ENCODE measurements around the gene MAML3.

MAML3 gene

DNA sequence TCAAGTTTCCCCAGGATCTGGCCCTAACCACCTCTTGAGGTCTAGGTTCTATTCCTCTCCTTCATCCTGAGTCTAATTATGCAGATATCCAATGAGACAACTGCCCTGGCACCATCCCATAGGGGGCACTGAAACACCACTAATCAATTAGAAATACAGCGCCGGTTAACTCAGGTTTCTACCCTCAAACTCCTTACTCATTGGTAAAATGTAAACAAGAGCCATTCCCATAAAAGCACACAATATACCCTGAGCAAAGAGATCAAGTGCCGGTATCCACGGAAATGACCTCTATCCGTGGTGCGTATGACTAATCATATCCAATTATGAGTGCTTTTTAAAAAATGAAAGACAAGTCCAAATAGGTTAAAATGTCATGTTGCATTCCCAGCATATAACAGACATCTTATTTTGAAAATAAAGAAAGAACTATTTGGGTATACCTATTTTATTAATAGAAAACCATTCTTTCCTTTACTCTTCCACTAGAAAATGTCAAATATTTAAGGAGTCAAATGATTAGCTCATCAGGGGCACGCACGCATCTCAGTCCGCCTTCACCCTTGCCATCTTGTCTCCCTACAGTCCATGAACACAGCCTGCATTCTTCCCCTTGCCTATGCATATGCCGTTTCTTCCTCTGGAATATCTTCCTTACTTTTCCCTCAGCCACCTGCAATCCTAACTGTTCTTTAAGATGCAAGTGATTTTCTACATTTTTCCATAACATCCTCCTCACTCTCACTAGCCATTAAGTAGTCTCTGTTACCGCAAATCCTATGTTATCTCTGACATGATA, 141.1 kb downstream of the MAML3 start:
- peak; percentile 4 to 35 (median 28) for DNase-seq (ENCODE audit: low read depth in 3 of 3, low spot score in 1 of 3)

DNA sequence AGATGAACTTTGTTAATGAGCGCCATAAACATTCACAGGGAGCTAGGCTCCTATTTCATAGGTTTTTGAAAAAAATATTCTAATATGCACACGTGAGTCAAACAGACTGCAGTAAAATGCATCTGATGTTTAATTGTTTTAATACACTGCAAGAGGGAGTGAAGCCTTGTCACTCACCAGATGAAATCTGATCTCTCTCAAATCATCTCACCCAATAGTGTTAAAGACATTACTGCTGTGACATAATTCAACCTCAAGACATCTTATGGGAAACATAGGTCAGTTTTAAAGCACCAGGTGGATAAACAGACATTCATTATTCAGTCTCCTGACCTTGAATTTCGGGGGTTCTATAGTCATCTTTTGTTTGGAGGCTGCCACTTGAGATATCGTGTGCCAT, 148.3 kb downstream of the MAML3 start:
- DNase-seq (ENCODE audit: low read depth in 3 of 3, low spot score in 1 of 3) = no peak

DNA sequence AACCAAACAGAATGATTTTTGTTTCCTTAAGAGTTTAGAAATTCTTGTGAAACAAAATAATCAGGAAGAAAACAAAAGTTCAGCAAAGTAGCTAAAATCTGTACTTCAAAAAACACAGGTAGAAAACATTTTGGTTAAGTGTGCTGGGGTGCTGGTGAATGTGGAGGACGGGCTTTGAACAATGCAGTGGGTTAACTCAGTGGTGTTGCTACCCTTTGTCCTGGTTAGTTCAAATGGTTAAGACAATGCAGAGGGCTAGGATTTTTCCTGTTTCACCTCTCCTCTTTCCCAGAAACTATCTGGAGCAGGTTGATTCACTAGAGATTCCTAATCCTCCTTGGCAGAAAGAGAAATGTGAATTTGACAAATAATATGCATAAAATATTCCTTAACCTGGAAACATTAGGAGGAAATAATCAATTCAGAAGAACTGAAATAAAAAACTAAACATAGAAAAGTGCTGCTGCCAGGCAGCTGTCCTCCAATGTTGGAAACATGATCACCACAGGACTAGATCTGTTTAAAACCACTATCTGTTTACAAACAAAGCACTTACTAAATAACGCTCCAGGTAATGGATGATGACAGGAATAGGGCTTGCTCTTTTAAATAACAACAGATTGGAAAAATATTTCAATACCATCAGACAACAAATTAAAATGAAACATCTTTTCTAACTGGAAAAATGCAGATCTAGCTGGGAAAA, 148.9 kb downstream of the MAML3 start:
- no peak for DNase-seq (ENCODE audit: low read depth in 3 of 3, low spot score in 1 of 3)

DNA sequence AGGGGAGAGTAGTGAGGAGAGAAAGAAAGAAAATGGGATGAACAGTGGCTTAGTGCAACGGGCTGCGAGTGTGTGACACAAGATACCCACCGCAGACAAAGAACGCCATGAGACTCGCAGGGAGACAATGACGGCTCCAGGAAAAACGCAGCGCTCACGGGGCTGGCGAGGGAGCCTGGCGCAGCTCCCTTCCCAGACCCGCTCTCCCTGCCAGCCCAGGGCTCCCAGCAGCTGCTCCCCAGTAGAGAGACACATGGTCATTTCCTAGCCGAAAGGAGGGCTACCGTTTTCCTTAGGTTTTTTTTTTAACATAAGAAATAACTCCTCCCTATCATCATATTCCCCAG, 149.5 kb downstream of the MAML3 start:
- DNase-seq (ENCODE audit: low read depth in 3 of 3, low spot score in 1 of 3) = no peak

DNA sequence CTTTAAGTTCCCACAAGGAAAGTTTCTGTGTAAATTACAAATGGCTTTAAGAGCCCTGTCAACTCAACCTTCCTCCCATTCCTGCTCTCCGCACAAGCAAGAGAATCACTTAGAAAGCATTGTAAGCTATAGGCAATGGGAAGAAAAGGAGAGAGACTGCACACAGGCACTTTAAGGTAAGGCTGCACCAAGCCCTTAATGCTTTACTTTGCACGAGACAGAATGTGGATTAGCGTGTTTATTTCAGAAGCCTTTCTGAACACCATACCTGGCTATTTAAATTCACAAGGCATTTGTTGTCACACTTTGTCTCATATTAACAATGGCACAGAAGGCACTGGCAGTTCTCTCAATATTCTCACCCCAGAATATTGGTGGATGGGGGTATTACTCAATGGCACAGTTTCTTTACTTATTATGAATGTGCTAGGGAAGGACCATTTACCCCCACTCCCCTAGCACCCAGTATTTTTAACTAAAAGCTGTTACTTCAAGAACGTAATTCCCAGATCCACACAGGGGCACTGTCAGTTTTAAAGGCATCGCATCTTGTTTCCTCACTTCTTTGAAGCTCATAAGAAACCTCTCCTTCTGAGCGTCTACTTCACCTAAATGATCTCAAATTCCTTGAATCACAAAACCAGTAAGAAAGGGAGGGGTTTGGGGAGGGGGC, 150.0 kb downstream of the MAML3 start:
- no peak for DNase-seq (ENCODE audit: low read depth in 3 of 3, low spot score in 1 of 3)

DNA sequence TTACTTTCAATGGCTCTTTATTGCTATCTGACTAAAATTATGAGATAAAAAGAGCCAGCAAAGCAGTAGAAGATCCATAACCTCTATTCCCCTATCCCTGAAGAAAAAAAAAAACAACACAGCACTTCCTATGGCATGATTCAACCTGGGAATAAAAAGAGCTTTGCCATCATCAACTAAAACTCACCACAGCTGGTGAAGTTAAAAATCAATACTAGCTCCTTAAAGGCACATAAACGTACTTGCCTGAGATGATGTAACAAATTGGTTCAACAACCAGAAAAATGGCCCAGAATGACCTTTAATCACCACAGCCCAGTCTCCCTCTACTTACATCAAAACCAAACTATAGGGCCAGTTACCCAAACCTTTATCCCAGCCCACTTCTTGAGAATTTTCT, 153.8 kb downstream of the MAML3 start:
- no peak for DNase-seq (ENCODE audit: low read depth in 3 of 3, low spot score in 1 of 3)

DNA sequence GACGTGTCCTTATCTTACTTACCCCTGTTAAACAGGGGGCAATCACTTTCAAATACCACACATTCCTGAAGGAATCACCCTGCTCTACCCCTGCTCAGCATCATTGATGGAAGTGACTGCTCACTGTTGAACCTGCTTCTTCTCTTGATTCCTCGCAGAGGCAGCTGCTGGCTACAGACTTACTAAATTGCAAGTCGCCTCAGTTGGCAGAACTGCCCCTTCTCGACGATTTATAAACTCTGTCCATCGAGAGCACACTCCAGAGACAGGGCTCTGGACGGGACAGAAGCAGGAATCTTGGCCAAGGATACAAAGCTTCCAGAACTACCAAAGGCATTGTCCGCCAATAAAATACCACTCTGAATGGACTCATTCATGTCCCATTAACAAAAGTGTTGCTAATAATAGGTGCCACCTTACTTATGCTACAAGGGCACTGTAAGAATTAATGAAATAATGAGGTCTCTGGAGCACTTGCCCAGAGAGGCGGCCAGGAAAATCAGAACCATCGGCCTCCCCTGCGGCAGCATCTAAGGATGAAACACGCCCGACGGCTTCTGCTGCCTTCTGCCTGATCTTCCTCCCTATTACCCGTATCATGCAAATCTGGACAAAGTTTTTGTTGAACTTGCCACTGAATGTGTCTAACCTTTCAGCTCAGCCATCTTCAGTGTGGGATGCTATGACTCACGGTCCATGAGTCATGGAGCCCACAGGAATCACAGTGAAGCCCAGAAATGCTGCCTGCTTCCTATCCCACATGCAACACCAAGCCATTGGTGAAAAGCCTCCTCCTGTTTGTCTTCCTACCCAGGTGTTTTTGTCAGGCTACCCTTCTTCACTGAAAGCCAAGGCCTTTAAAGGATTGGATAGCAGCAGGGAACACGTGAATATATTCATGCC, 164.9 kb downstream of the MAML3 start:
- peak in 1 of 3 donors; percentile 8 for DNase-seq (ENCODE audit: low read depth in 3 of 3, low spot score in 1 of 3)

DNA sequence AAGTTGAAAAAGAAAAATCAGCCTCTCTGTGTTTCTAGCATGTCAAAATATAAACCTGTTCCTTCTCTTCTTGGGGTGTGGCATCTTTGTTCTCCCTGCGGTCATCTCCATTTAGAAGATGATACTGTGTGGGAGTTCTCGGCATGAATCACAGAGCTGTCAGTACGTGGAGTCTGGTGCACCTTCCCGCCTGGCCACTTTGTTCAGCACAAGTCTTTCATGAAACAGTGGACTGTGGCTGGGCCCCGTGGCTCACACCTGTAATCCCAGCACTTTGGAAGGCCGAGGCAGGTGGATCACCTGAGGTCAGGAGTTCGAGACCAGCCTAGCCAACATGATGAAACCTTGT, 166.5 kb downstream of the MAML3 start:
- no peak for DNase-seq (ENCODE audit: low read depth in 3 of 3, low spot score in 1 of 3)

DNA sequence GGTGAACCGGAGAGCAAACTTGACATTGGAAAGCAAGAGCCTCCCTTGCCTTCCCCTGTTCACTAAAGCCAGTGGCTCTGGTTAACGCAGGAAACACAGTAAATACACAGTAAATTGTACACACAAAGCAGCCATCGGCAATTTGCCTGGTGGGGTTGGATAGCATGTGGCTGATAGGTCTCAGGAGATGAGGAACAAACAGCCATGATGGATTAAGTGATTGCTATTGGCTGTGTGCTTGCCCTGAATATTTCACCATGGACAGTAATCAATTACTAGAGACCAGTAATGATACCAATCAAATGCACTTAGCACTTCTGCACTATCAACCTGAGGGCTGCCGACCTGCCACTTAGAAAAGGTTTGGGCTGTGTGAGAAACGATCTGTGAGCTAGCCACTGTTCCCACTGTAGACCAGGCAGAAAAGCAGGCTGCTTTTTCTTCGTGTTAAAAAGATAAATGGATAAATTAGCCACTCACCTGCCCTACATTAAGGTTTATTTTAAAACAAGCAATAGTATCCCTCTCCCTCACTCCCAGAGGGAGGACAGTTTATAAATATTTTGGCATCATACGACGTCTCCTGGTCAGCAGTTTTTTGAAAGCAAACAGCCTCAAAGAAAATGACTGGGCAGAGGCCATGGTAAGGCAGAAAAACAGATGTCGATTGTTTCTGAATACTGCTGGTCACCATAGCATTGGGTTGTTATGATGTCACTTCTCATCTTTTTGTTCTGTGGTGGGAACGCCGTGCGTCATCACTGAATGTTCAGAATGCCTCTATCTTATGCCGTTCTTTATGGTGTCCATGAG, 167.1 kb downstream of the MAML3 start:
- no peak for DNase-seq (ENCODE audit: low read depth in 3 of 3, low spot score in 1 of 3)

DNA sequence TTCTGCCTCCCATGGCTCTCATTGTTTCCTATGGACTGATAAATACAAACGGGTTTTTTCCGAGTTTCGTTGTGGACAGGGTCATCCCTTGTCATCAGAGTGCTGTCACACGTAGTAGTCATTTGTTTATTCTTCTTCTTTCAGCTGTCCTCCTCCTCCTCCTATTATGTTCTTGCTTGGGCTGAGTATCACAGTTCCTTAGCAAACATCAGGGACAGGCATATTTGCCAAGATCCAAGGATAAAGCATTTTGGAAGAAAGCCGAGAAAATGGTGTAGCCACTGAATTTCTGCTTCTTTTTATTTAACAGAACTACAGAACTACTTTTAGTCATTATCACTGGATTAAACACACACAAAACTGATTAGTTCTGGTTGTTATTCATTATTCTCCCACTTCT, 167.9 kb downstream of the MAML3 start:
- DNase-seq (ENCODE audit: low read depth in 3 of 3, low spot score in 1 of 3) = no peak

DNA sequence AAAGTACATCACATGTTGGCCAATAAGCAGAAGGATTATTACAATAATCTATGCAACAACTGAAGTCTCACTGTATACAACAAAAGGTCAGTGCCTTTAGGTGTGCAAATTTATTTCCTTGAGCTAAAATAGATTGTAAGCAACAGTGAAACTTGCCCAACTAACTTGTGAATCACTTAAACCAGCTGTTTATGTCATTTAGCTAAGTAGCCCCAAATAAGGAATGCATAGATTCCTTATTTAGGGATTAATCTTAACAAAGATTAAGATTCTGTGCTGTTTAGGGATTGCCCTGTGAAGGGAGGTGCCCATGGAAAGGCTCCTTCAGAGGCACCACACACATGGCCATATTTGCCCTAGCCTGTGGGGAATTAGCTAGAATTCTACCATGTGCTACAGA, 168.6 kb downstream of the MAML3 start:
- no peak for DNase-seq (ENCODE audit: low read depth in 3 of 3, low spot score in 1 of 3)

DNA sequence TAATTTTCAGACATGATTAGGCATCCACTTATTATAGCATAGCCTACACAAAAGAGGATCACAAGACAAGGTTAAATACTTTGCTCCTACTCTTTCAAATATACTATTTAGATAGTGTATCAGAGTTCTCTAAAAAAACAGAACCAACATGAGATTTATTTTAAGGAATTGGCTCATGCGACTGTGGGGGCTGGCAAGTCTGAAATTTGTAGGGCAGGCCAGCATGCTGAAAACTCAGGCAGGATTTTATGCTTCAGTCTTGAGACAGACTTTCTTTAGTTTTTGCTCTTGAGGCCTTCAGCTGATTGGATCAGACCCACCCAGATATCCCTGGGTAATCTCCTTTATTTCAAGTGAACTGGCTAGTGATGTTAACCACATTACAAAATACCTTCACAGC, 169.5 kb downstream of the MAML3 start:
- no peak for DNase-seq (ENCODE audit: low read depth in 3 of 3, low spot score in 1 of 3)

DNA sequence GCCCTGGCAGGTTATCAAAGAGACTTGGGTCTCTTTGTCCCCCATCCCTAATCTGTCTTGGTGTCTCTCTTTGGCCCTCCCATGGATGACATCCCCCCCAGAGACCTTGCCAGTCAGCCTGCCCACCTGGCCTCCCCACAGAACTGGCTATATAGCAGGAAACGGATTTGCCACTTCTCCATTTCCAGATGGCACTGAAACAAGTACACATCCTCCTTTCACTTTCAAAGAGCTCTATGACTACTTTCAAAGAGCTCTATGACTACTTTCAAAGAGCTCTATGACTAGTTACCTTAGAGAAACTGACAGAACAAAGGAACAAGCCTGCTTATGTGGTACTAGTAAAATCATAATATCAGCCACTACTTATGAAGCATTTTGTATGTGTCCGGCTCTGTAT, 175.3 kb downstream of the MAML3 start:
- DNase-seq (ENCODE audit: low read depth in 3 of 3, low spot score in 1 of 3) = no peak

DNA sequence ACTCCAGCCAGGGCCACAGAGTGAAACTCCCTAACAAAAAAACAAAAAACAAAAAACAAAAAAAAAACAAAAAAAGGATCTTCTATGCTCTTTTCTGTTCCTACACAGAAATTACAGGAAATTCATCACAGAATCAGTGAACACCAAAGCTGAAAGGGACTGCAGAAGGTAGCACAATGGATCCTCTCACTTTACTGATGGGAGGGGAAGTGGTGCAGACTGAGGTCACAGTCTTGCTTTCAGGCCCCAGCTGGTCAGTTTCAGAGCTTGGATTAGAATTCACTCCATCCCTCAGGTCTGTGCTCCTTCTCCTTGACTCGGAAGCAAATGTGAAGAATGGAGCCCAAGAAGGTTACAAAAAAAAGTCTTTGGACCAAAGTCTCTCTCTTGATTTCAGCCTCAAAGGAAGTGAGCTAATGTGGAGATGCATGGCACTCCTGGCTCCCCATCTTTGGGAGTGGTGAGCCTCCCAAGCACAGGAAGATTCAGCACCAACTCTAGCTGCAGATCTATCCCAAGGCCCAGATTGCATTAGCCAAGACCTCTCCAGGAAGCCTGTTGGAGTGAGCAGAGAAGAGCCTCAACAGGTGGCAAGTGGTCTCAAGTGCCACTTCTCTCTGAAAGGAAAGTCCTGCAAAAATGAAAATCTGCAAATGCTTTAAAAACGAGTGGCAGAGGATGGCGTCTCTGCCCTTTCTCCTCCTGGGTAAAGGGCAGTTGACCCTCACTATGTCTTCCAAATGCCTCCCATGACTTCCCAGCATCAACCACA, 176.0 kb downstream of the MAML3 start:
- no peak for DNase-seq (ENCODE audit: low read depth in 3 of 3, low spot score in 1 of 3)

DNA sequence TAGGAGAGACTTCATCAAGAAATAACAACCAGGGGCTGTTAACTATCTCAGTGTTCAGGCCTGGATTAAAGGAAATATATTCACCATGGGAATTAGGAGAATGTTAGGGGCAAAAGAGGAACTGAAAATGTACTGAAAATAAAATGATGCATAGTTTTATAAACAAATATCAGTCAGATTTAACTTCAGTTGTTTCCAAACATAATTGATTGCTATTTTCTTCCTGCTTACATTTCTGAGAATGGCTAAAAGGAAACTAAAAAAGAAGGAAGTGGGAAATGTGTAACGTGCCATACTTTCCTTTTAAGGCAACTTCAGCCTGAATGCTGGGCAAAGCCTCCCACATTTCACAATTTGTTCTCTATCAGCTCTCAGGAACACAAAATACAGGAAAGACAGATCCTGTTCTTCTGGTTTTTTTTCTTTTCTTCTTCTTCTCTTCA, 178.1 kb downstream of the MAML3 start:
- DNase-seq (ENCODE audit: low read depth in 3 of 3, low spot score in 1 of 3) = no peak

DNA sequence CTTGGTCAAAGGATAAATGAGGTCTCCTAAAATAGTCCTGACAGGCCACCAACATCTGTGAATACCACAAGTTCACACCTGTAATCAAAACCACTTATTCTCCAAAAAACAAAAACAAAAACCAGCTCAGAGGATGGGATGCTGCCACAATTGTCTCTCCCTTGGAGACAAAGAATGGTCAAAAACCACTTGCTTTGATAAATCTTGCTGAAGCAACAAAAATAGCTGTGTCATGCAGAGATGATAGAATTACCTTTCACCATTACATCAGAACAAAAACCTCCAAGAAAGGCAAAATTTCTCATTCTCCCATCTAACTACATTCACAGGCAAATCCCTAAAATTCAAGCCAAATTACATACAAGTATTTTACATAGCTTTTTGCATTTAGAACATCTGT, 180.4 kb downstream of the MAML3 start:
- no peak for DNase-seq (ENCODE audit: low read depth in 3 of 3, low spot score in 1 of 3)

DNA sequence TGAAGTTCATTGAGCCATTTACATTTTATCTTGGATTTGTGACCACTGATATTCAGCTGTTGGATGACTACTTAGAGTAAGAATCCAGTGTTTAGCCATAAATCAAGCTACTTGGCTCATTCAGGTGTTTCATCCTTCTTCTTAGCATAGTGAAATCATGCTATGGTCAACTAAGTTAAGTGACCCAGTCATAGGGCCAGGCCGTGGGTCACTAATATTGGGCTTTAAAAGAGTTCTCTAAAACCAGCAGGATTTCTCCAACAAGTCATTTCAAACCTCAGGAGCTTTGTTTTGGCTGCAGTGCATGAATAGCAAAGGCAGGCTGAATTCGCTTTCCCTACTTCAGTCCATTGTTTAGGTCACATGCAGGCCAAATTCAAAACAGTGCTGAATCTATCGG, 181.0 kb downstream of the MAML3 start:
- DNase-seq (ENCODE audit: low read depth in 3 of 3, low spot score in 1 of 3) = no peak

DNA sequence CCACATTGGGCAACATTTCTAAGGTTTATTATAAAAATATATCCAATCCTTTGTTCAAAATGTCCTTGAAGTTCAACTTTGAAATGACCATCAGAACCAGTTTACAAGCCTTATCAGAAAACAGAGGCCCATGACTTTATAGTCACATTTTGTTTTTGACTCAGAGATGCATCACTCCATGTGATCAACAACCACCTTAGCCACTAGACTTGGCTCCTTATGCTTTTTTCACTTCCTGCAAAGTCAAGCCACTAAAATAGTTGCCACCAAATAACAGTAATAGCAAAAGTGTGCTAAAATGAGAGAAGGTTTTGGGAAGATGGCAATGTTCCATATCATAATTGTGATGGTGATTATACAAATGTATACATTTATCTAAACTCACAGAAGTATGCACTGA, 181.7 kb downstream of the MAML3 start:
- no peak for DNase-seq (ENCODE audit: low read depth in 3 of 3, low spot score in 1 of 3)

DNA sequence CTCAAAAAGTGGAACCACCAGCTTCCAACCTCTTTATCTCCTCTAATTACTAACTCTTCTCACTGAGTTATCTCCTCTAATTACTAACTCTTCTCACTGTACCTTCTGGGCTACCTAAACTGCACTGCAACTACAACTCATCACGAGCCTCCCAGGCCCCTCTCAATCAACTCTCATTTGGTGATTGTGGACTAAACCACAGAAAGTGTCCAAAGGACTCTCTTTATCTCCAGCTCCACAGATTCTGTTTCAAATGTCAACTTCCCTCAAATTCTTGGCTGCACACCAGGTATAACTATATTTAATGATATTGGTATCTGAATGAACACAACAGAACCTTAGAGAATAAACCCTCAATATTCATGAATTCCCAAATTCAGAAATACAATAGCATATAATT, 182.9 kb downstream of the MAML3 start:
- DNase-seq (ENCODE audit: low read depth in 3 of 3, low spot score in 1 of 3) = no peak
